Ureter (tissue), 1 donor: ENCODE measurements around the gene PHACTR3. TPM values are rescaled to one million over a fixed set of nuclear protein-coding genes. Genes with fewer than 3 reads are reported as not detected.
"Not testable (repeated sequence)": the region's sequence is repeated elsewhere in the genome, so short reads cannot be mapped to it uniquely, and the experiment has no call there.

Experiments used
- DNase-seq: peaks from one replicate; pipeline ENCODE4 v3.0.0-alpha.2; 2020; ENCODE audit warnings: low spot score
- total RNA-seq: library from RNA; stranded (reverse); gene quantifications from one replicate; pipeline ENCODE4 v1.2.4, GENCODE V29; 2023
- donor health status: DM: yes; HTN: yes; CAD: no.

Gene PHACTR3
- total RNA-seq, 1 donor from 2014 or later: 0.60 TPM

DNA sequence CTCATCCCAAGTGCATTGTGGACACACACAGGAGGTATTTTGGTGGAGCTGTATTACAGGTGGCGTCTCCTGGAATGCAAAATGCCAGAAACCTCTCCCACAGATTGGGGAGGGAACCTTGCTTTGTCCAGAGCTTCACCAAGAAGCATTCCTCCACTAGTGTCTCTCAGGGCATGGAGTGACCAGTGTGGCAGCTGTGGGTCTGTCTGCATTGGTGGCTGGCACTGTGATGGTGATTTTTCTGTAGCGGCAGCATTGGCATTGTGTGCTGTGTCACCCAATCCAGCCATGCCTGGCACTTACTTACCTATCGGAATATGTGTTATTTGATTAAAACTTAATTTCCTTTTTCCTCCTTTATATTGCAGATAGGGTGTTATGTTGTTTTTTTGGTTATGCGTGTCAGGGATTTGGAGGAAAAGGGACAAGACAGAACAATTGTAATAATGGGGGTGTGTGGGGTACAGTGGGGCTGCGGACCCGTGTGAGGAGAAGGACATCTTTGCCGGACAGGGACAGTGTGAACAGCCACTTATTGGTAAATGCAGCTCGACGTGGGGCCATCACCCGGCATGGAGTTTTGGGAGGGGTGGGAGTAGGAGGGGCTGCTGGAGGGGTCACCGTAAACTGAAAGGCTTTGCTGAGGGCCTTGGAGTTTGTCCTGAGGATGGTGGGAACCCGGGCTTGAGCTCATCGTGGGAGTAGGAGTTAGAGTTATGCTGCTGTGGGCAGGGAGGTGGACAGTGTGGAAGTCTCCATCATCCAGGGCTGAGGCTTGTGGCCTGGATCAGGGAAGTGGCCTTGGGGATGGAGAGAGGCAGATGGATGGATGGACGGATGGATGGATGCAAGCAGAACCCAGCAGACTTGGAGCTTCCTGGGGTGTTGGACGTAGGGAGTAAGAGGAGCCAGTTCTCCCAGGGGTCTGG, 224.0 kb downstream of the PHACTR3 start:
- no peak for DNase-seq

DNA sequence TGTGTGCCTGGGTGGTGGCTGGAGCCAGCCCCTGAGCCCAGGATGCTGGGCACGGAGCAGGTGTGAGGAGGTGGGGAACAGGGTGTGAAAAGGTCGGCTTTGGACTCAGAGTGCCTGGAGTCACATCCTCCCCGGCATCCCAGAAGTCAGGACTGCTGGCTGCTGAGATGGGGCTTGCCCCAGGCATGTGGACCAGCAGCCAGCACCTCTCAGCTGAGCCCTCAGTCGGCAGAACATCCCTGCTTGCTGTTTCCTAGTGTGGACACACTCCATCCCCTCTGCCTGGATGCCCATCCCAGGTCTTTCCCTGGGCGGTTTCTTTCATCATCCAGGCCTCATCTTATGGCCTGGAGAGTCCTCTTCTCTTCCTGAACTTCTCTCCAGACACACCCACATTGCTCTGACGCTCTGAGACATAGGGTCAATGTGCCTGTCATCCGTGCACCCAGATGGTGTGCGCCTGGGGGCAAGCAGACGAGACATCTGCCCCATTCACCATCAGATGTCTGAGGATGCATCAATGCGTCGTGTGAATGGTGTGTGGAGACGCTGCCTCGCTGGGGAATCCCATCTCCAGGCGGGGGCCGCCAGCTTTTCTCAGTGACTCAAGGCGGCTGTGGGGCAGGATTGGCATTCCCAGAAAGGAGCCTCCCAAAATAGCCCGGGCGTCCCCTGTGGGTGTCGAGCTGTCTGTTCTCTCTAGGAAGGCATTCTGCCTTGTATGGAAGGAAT, 224.9 kb downstream of the PHACTR3 start:
- no peak for DNase-seq

DNA sequence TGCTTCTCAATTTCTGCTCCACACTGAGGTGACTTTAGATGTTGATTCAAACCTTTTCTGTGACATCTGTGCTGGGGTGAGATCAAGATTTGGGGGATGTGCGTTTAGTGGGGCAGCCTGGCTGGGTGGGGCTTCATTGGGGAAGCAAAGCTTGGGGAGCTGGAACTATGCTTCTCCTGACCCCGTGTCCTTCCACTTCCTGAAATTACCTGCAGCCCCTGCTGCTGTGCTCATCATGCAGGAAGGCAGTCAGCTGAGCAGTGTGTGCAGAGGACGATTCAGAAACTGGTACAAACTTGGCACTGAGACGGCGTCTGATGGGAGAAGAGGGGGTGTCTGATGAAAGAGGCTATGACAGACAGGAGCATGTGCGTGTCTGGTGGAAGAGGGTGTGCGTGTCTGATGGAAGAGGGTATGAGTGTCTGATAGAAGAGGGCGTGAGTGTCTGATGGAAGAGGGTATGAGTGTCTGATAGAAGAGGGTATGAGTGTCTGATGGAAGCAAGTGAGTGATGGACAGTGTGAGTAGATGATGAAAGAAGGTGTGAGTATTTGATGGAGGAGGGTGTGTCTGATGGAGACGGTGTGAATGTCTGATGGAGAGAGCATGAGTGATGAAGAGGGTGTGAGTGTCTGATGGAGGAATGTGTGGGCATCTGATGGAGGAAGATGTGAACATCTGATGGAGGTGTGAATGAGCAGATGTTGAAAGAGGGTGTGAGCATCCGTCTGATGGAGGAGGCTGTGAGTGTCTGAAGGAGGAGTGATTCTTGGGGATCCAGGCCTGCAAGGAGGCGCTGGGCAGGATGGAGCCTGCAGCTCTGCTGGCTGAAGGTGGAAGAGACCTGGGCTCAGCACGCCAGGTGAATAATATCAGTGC, 225.7 kb downstream of the PHACTR3 start:
- DNase-seq: no peak

- no peak for DNase-seq
Measured at GRCh38 chr20:59830665-59831023, 226.3 kb downstream of the PHACTR3 start.

DNA sequence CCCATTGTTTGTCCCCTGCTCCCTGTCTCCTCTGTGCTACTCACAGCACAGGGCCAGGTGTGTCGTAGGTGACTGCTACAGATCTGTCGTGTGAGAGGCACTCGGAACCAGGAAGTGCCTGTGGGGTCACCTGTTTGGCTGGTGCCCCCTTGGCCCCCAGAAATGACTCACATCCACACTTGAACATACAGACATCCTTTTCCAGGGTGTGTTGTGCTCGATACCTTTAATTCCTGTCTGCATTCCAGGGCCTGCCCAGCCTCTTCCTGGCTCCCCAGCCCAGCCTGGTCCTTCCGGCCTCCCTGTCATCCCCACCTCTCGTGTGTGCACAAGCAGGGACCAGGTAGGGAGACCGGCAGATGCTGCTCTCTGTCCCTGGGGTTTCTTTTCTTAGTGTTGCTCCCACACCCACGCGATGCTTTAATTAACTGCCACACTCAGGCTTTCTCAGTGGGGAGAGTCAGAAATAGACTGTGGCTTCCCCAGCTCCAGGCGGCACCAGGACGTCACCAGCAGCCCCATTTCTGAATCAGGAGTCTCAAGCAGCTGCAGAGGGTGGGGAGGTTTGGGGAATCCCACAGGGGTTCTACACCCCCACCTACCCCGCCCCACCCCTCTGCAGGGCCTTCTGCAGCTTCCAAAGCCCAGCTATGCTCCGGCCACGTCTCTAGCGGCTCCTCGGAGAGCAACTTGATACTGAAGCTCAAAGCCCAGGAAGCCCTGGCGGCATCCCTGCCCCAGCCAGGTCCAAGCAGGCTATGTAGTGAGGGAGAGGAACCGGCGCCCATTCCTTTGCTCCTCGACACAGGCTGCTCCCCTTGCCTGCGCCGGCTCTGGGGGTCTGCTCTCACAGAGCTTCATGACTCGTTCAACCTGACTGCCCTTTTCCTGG, 226.9 kb downstream of the PHACTR3 start:
- peak; percentile 73 for DNase-seq

GRCh38 chr20:59831916-59832270, 227.6 kb downstream of the PHACTR3 start:
- DNase-seq: no peak

- no peak for DNase-seq
Measured at GRCh38 chr20:59832406-59833363, 228.3 kb downstream of the PHACTR3 start.

DNA sequence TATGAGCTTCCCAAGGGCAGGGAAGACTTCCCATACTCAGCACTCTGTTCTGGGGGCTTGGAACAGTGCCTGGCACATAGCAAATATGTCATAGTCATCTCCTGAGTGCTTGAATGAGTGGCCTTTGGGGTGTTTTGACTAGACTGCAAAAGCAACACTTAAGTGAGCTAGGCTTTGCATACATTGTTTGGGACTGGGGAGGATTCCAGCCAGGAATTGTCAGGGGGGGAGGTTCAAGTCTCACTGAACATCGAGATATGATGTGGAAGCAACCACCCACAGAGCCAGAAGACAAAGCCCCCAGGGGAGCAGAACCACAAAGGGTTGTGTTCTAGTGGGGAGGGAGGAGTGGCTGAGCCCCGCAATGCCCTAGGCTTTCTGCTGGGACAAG, 230.7 kb downstream of the PHACTR3 start:
- DNase-seq: no peak

DNA sequence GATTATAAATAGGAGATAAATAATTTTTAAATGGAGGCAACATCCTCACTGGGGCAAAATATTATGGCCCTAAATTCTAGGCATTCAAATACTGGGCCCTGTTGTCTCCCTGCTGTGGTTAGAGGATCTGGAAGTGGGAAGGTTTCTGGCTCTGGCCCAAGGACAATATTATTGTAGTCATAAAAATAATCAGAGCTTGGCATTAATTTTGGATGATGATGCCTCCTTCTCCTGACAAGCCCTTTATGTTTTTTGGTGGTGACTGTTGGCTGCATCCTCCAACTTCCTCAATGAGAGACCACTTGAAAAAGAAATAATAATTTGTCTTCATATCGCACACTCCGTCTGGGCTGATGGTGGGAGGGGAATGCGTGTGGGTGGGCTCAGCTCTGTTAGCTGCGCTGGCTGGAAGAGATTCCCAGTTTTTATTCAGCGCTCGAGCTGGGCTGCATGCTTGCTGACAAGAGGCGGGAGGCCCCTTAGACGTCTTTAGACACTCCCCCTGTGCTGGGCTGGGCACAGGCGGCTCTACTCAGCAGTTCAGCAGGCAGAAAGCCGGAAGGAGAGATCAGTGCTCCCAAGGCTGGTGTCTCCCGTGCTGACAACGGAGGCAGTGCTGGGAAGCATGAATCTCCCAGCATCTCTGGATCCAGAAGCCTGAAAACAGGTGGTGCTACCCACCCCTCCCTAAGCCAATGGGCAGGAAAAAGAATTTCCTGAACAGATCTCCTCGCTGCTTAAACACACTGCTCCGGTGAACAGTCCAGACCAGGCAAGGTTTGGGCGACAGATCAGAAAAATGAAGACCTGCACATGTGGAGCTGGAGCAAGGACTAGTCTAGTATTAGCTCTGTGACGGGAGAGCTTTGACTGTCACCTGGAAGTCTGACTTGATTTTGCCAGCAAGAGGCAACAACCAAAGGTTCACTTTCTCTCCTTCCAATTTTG, 231.4 kb downstream of the PHACTR3 start:
- DNase-seq: peak; percentile 69

GRCh38 chr20:59836767-59837166, 232.4 kb downstream of the PHACTR3 start:
- DNase-seq: no peak

DNA sequence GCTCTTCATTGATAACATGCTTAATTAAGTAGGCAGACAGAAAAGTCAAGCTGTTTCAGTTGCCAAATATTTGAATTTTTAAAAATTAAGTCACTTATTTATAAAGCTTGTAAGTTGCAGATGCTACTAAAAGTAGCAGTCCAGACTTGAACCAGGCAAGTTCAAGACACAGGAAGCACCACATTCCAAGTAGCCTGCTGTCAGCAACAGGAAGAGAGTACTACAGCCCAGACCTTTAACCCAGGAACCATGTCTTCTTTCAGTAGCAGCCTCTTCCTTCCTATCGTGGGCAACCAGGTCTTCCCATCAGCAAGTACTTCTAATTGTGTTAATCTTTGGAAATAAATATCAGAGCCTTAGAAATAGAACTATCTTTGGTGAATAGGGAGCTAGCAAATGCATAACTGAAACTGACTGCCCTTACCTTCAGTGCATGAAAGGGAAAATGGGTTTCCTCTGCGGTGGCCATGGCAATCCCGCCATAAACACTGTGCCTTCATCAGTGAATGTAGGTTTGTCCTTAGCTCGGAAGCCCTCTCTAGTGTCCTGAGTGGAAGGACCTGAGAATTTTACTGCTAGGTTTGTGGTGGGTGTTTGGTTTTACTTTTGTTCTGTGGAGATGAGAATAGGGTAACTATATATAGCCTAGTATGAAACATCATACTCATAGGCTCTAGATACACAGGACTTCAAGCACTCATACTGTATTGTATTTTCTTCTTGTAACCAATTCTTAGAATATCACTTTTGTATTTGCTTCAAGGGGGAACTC, 233.5 kb downstream of the PHACTR3 start:
- no peak for DNase-seq

GRCh38 chr20:59839400-59839799, 235.1 kb downstream of the PHACTR3 start:
- no peak for DNase-seq

DNA sequence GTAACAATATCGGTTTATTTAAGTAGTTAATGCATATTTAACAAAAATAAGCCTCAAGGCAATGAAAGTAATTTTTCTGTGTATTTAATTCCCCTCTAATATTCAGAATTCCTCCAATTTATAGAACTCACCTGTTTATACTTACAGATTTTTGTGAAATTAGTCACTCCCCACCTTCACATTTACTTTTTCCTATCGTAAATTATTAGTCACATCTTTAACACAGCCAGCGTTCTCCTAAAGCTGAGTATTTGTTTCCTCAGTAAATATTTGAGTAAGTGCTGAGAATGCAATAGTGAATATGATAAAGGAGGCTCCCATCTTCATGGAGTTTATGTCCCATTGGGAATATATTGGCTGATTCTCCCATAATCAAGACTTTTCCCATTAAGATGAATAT, 241.1 kb downstream of the PHACTR3 start:
- no peak for DNase-seq

GRCh38 chr20:59848182-59848581, 243.8 kb downstream of the PHACTR3 start:
- no peak for DNase-seq

DNA sequence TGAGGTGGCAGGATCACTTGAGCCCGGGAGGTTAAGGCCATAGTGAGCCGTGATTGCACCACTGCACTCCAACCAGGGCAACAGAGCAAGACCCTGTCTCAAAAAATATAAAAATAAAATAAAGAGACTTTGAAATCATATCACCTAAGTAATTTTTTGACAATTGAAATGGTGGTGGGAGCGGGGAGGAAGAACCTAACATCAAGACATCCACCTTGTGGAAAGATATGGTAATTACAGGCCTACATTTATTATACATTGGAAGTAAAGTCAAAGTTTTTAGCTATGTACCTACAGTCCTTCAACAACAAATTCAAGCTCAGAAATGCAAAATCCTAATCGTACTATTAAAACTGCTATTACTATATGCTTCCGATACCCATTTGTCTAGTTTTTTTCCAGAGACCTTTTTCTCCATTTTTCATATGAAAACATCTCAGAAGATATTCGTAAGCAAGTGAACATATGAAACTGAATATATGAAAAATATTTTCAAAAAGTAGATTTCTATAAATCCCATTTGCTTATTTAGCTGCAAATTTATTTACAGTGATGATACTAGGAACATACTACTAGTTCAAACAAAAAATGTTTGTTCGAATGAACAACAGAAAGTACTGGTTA, 245.8 kb downstream of the PHACTR3 start:
- DNase-seq: no peak

DNA sequence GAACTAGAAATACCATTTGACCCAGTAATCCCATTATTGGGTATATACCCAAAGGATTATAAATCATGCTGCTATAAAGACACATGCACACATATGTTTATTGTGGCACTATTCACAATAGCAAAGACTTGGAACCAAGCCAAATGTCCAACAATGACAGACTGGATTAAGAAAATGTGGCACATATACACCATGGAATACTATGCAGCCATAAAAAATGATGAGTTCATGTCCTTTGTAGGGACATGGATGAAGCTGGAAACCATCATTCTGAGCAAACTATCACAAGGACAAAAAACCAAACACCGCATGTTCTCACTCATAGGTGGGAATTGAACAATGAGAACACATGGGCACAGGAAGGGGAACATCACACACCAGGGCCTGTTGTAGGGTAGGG, 252.2 kb downstream of the PHACTR3 start:
- not testable (repeated sequence) for DNase-seq

DNA sequence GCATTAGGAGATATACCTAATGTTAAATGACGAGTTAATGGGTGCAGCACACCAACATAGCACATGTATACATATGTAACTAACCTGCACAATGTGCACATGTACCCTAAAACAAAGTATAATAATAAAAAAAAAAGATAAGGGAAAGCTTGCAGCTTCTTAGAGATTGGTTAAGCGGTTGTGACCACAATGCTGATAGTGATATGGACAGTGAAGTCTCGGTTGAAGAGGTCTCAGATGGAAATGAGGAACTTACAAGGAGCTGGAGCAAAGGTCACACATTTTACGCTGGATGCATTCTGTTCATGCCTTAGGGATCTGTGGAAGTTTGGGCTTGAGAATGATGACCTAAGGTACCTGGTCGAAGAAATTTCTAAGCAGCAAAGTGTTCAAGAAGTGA, 252.6 kb downstream of the PHACTR3 start:
- not testable (repeated sequence) for DNase-seq

GRCh38 chr20:59857966-59858365, 253.6 kb downstream of the PHACTR3 start:
- DNase-seq: no peak
